DND-41 (cell line): ENCODE measurements around the gene TRPC4AP.

Experiments used
- ATAC-seq: fragments of 200-7000 bp; cut with Tn5 transposase; 3 replicates; pipeline ENCODE4 v1.9.1; 2021; ENCODE audit warnings: low read depth; ENCODE audit not compliant: insufficient read depth
- DNase-seq: peaks from one replicate; pipeline ENCODE4 v3.0.0-alpha.2; 2020
- H2AFZ ChIP-seq: 2 replicates; pipeline ENCODE4 v1.6.0; 2012; ENCODE audit warnings: low read depth, low read length
- H3K27ac ChIP-seq: 2 replicates; pipeline ENCODE4 v1.5.1; 2012; ENCODE audit warnings: low read length, inconsistent platforms
- H3K27me3 ChIP-seq: fragments of 200-600 bp; sonication (generic); 2 replicates; pipeline ENCODE4 v1.6.0; 2012; ENCODE audit warnings: low read length, mild to moderate bottlenecking, inconsistent platforms; ENCODE audit not compliant: insufficient read depth, poor library complexity
- H3K36me3 ChIP-seq: 2 replicates; pipeline ENCODE4 v1.5.1; 2012; ENCODE audit warnings: low read length, inconsistent platforms; ENCODE audit not compliant: insufficient read depth
- H3K4me1 ChIP-seq: 2 replicates; pipeline ENCODE4 v1.5.1; 2012; ENCODE audit warnings: mild to moderate bottlenecking, low read length; ENCODE audit not compliant: insufficient read depth
- H3K4me2 ChIP-seq: 2 replicates; pipeline ENCODE4 v1.6.0; 2012; ENCODE audit warnings: mild to moderate bottlenecking, moderate library complexity, low read length, inconsistent platforms; ENCODE audit not compliant: insufficient read depth
- H3K4me3 ChIP-seq, 2 experiments: fragments of 200-600 bp in 1 of 2; shearing (Covaris generic) in 1 of 2; 2 replicates each; pipeline ENCODE4 v1.5.1; 2012 to 2016; ENCODE audit warnings: inconsistent platforms in 2 of 2, low read length in 2 of 2, mild to moderate bottlenecking in 2 of 2, low read depth in 1 of 2, moderate library complexity in 1 of 2
- H3K79me2 ChIP-seq: 2 replicates; pipeline ENCODE4 v1.6.0; 2012; ENCODE audit warnings: low read length, inconsistent platforms; ENCODE audit not compliant: insufficient read depth
- H3K9ac ChIP-seq: 2 replicates; pipeline ENCODE4 v1.6.0; 2012; ENCODE audit warnings: low read depth, mild to moderate bottlenecking, inconsistent platforms, low read length, moderate library complexity
- H3K9me3 ChIP-seq: 2 replicates; pipeline ENCODE4 v1.5.1; 2012; ENCODE audit warnings: low read length, moderate library complexity, mild to moderate bottlenecking, inconsistent platforms; ENCODE audit not compliant: insufficient read depth, severe bottlenecking
- H4K20me1 ChIP-seq: 2 replicates; pipeline ENCODE4 v1.6.0; 2012; ENCODE audit warnings: low read length; ENCODE audit not compliant: insufficient read depth
- CTCF ChIP-seq: IDR thresholded peaks from 2 replicates; pipeline ENCODE4 v1.5.1; 2012; ENCODE audit warnings: borderline replicate concordance, low read length, moderate library complexity, mild to moderate bottlenecking; ENCODE audit not compliant: poor library complexity, severe bottlenecking; ENCODE audit errors: extremely low read depth
- EZH2 ChIP-seq: IDR thresholded peaks from 3 replicates; pipeline ENCODE4 v1.6.1; 2012; ENCODE audit warnings: borderline replicate concordance, low read depth, mild to moderate bottlenecking, moderate library complexity, low read length, inconsistent platforms; ENCODE audit not compliant: severe bottlenecking

The TRPC4AP gene

GRCh38 chr20:34967421-34967820 is 125.2 kb downstream of the TRPC4AP start:
- H3K4me3 ChIP-seq = no peak overlapping the region
- no peaks in the 10 kb centered on the region for H3K9me3 ChIP-seq
- H3K79me2 ChIP-seq = no peaks in the 10 kb centered on the region
- ATAC-seq (no peak), DNase-seq (no peak)
- H3K27me3 ChIP-seq = no peaks in the 10 kb centered on the region
- H2AFZ ChIP-seq = no peak overlapping the region
- H4K20me1 ChIP-seq = no peaks in the 10 kb centered on the region
- no peaks in the 10 kb centered on the region for H3K4me1 ChIP-seq
- H3K36me3 ChIP-seq = no peaks in the 10 kb centered on the region
- TF ChIP-seq CTCF = no peak
- TF ChIP-seq EZH2 = no peak
- no peak overlapping the region for H3K9ac ChIP-seq
- H3K27ac ChIP-seq = no peak overlapping the region
- H3K4me2 ChIP-seq = no peak overlapping the region

GRCh38 chr20:34965051-34965450 is 127.6 kb downstream of the TRPC4AP start:
- Histone ChIP-seq H2AFZ (no peak overlapping the region), H3K27ac (no peak overlapping the region)
- ATAC-seq = no peak

GRCh38 chr20:34964486-34964885 is 128.1 kb downstream of the TRPC4AP start:
- DNase-seq (no peak), ATAC-seq (no peak)
- TF ChIP-seq EZH2 (no peak), CTCF (no peak)
- Histone ChIP-seq H3K4me2 (no peak overlapping the region), H3K27me3 (no peaks in the 10 kb centered on the region), H3K36me3 (no peaks in the 10 kb centered on the region), H3K9ac (no peak overlapping the region), H3K79me2 (no peaks in the 10 kb centered on the region), H4K20me1 (no peaks in the 10 kb centered on the region), H2AFZ (no peak overlapping the region), H3K4me3 (no peak overlapping the region), H3K9me3 (no peaks in the 10 kb centered on the region), H3K4me1 (no peaks in the 10 kb centered on the region), H3K27ac (no peak overlapping the region)

More at GRCh38 chr20:34965051-34965450, 127.6 kb downstream of the TRPC4AP start:
- Histone ChIP-seq H4K20me1 (no peaks in the 10 kb centered on the region), H3K4me2 (no peak overlapping the region), H3K9me3 (no peaks in the 10 kb centered on the region), H3K4me1 (no peaks in the 10 kb centered on the region), H3K9ac (no peak overlapping the region), H3K79me2 (no peaks in the 10 kb centered on the region), H3K4me3 (no peak overlapping the region), H3K36me3 (no peaks in the 10 kb centered on the region), H3K27me3 (no peaks in the 10 kb centered on the region)
- no peak for DNase-seq
- TF ChIP-seq CTCF = no peak
- no peak for TF ChIP-seq EZH2

GRCh38 chr20:34956751-34957472 is 135.7 kb downstream of the TRPC4AP start:
- no peak overlapping the region for H3K9ac ChIP-seq

More at GRCh38 chr20:34956751-34957472, 135.7 kb downstream of the TRPC4AP start:
- Histone ChIP-seq H3K79me2 (peaks cover 8% of the 10 kb centered on the region; the same call in 1 of the 2 replicates), H3K4me1 (peaks cover 23% of the 10 kb centered on the region), H3K27me3 (no peaks in the 10 kb centered on the region), H3K4me2 (peak overlapping the region; percentile 80), H3K27ac (no peak overlapping the region), H3K4me3 (no peak overlapping the region), H3K9me3 (no peaks in the 10 kb centered on the region), H2AFZ (peak overlapping the region; percentile 94), H3K36me3 (peaks cover 2% of the 10 kb centered on the region), H4K20me1 (no peaks in the 10 kb centered on the region)
- DNase-seq (no peak), ATAC-seq (no peak)
- TF ChIP-seq EZH2 (no peak), CTCF (no peak)
